ENCODE results near the gene RUNX1. TPM values are rescaled to one million over a fixed set of nuclear protein-coding genes. Genes with fewer than 3 reads are reported as not detected.
A peak's percentile ranks its signal among the peaks of the same experiment; 100 is the strongest.

Gene RUNX1
- total and polyA plus RNA-seq, 2 donors (not counting 3 experiments of a cell fraction or from before 2014, with no cell fraction given): 4.6 to 17.9 TPM

DNA sequence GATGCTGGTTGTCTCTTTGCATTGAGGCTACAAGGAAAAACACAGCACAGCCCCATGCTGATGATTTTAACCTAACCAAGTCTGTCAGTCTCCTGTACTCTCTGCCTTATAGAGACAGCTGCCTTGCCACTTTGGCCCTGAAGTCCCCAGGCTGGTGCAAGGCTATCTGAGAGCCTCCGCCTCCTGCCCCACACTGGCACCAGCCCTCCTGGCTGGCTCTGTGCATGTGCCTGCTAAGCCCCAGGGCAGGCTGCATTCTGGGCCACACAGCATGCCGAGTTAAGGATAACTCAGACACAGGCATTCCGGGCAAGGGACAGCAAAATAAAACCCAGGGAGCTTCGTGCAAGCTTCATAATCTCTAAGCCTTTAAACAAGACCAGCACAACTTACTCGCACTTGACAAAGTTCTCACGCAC is 910 bp downstream of the RUNX1 start:
- no peaks in the 10 kb centered on the region for H3K9me1 ChIP-seq (replicated peaks; ENCODE audit: control insufficient read depth, extremely low read depth, insufficient read depth, low read length)
- peak overlapping the region; percentile 4 for H3K9ac ChIP-seq (replicated peaks; ENCODE audit: extremely low read depth, insufficient read depth, low read length)
- ChIA-PET POLR2A (interaction anchor here (0.6 to 1.7 kb wide), 2 partner anchors 160 to 1125 kb away, joined by 3 to 8 read pairs; no protein-coding TSS in a partner anchor), CTCF (interaction anchor here (1.1 to 3.8 kb wide), 10 partner anchors 19 to 791 kb away, joined by 3 to 27 read pairs (median 16); no protein-coding TSS in a partner anchor)
- no peak for FAIRE-seq
- H3K27ac ChIP-seq (ENCODE audit: insufficient read depth, low read depth, low read length): peak overlapping the region; percentile 11
- peaks cover 26 to 27% of the 10 kb centered on the region in 2 experiments for H3K27me3 ChIP-seq (ENCODE audit: control insufficient read depth in 2 of 2, insufficient read depth in 2 of 2, low read length in 2 of 2)
- dilution Hi-C loops (cut with MboI; ENCODE audit: extremely low pct_ligation_motif_present, low sequenced_read_pairs): no loop called here
- no peaks in the 10 kb centered on the region for H4K20me1 ChIP-seq (replicated peaks; ENCODE audit: control insufficient read depth, extremely low read depth, insufficient read depth, low read length)
- H3K36me3 ChIP-seq (ENCODE audit: control insufficient read depth in 2 of 2, extremely low read depth in 1 of 2, insufficient read depth in 2 of 2, low read length in 2 of 2): no peaks in the 10 kb centered on the region
- no peak for TF ChIP-seq GATA2 (IDR thresholded peaks at IDR 0.05; ENCODE audit: insufficient read depth, insufficient read length, low read depth, low read length)
- no peak for TF ChIP-seq JUN (IDR thresholded peaks at IDR 0.05; ENCODE audit: borderline replicate concordance, insufficient read depth, insufficient read length, low read depth)
- no peak for TF ChIP-seq POLR2AphosphoS5 (IDR thresholded peaks at IDR 0.05; ENCODE audit: insufficient read depth, low read depth, low read length)
- TF ChIP-seq MAX (IDR thresholded peaks at IDR 0.05; ENCODE audit: insufficient read depth, insufficient read length): no peak
- TF ChIP-seq POLR2A (IDR thresholded peaks at IDR 0.05; ENCODE audit: low read depth, low read length): no peak
- TF ChIP-seq EZH2 (IDR thresholded peaks at IDR 0.05; ENCODE audit: borderline replicate concordance, low read depth, low read length, severe bottlenecking): no peak
- TF ChIP-seq FOS (IDR thresholded peaks at IDR 0.05; ENCODE audit: borderline replicate concordance, insufficient read depth, low read length): no peak
- TF ChIP-seq, protein P1, sequence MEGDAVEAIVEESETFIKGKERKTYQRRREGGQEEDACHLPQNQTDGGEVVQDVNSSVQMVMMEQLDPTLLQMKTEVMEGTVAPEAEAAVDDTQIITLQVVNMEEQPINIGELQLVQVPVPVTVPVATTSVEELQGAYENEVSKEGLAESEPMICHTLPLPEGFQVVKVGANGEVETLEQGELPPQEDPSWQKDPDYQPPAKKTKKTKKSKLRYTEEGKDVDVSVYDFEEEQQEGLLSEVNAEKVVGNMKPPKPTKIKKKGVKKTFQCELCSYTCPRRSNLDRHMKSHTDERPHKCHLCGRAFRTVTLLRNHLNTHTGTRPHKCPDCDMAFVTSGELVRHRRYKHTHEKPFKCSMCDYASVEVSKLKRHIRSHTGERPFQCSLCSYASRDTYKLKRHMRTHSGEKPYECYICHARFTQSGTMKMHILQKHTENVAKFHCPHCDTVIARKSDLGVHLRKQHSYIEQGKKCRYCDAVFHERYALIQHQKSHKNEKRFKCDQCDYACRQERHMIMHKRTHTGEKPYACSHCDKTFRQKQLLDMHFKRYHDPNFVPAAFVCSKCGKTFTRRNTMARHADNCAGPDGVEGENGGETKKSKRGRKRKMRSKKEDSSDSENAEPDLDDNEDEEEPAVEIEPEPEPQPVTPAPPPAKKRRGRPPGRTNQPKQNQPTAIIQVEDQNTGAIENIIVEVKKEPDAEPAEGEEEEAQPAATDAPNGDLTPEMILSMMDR (IDR thresholded peaks at IDR 0.05; ENCODE audit: extremely low read depth in 1 of 2, insufficient read depth in 1 of 2, low read depth in 1 of 2, low read length in 2 of 2): no peak
- TF ChIP-seq MYC (IDR thresholded peaks at IDR 0.05; ENCODE audit: low read depth, low read length): no peak
- no peaks in the 10 kb centered on the region for H3K9me3 ChIP-seq (replicated peaks; ENCODE audit: control insufficient read depth, insufficient read depth, low read length)
- no peak for DNase-seq (ENCODE audit: low read depth, low spot score)
- H3K79me2 ChIP-seq (ENCODE audit: control insufficient read depth, insufficient read depth, low read length): no peaks in the 10 kb centered on the region
- H2AFZ ChIP-seq (ENCODE audit: low read depth, low read length): no peak overlapping the region
- no peak overlapping the region for H3K4me3 ChIP-seq (replicated peaks in 1 of 3; ENCODE audit: insufficient read depth in 1 of 3, low read depth in 1 of 3, low read length in 3 of 3)
- H3K4me2 ChIP-seq (ENCODE audit: insufficient read depth, low read length): peak overlapping the region; percentile 70
- H3K4me1 ChIP-seq (ENCODE audit: control insufficient read depth, extremely low read depth, insufficient read depth, low read length): peaks cover 44% of the 10 kb centered on the region
- intact Hi-C loops (cut with micrococcal nuclease): loop anchor here (2.0 to 10.0 kb wide), 3 partner anchors 65 to 427 kb away; no protein-coding TSS in a partner anchor
- TSS peak; percentile 48 for BruUV-seq (replicated peaks)

Data from endothelial cell of umbilical vein (primary cell).